ENCODE data around the gene ANK3.

ANK3 gene

GRCh38 chr10:60341969-60342368 lies 47.7 kb downstream of the ANK3 start:
- no peak for DNase-seq (ENCODE audit: low spot score)

- no peak for DNase-seq (ENCODE audit: low spot score)
Measured at GRCh38 chr10:60340973-60341372, 48.7 kb downstream of the ANK3 start.

- no peak for DNase-seq (ENCODE audit: low spot score)
Measured at GRCh38 chr10:60339757-60340156, 49.9 kb downstream of the ANK3 start.

GRCh38 chr10:60338786-60339185 lies 50.9 kb downstream of the ANK3 start:
- DNase-seq (ENCODE audit: low spot score), result no peak

GRCh38 chr10:60338002-60338564 lies 51.6 kb downstream of the ANK3 start:
- no peak for DNase-seq (ENCODE audit: low spot score)

GRCh38 chr10:60336901-60337630 lies 52.6 kb downstream of the ANK3 start:
- DNase-seq (ENCODE audit: low spot score), result no peak

GRCh38 chr10:60335708-60336107 lies 54.0 kb downstream of the ANK3 start:
- no peak for DNase-seq (ENCODE audit: low spot score)

GRCh38 chr10:60334991-60335390 lies 54.7 kb downstream of the ANK3 start:
- no peak for DNase-seq (ENCODE audit: low spot score)

- no peak for DNase-seq (ENCODE audit: low spot score)
Measured at GRCh38 chr10:60332371-60332770, 57.3 kb downstream of the ANK3 start.

GRCh38 chr10:60331886-60332285 lies 57.8 kb downstream of the ANK3 start:
- no peak for DNase-seq (ENCODE audit: low spot score)

- no peak for DNase-seq (ENCODE audit: low spot score)
Measured at GRCh38 chr10:60323162-60323561, 66.5 kb downstream of the ANK3 start.

- no peak for DNase-seq (ENCODE audit: low spot score)
Measured at GRCh38 chr10:60320666-60321065, 69.0 kb downstream of the ANK3 start.

- no peak for DNase-seq (ENCODE audit: low spot score)
Measured at GRCh38 chr10:60316029-60316428, 73.6 kb downstream of the ANK3 start.

GRCh38 chr10:60315311-60315710 lies 74.4 kb downstream of the ANK3 start:
- no peak for DNase-seq (ENCODE audit: low spot score)

GRCh38 chr10:60314069-60314940 lies 75.4 kb downstream of the ANK3 start:
- no peak for DNase-seq (ENCODE audit: low spot score)

- DNase-seq (ENCODE audit: low spot score), result no peak
Measured at GRCh38 chr10:60313589-60313952, 76.1 kb downstream of the ANK3 start.

- DNase-seq (ENCODE audit: low spot score), result no peak
Measured at GRCh38 chr10:60312818-60313588, 76.7 kb downstream of the ANK3 start.

- DNase-seq (ENCODE audit: low spot score), result no peak
Measured at GRCh38 chr10:60311821-60312220, 77.9 kb downstream of the ANK3 start.

- no peak for DNase-seq (ENCODE audit: low spot score)
Measured at GRCh38 chr10:60310740-60311139, 78.9 kb downstream of the ANK3 start.

- no peak for DNase-seq (ENCODE audit: low spot score)
Measured at GRCh38 chr10:60309891-60310290, 79.8 kb downstream of the ANK3 start.

- DNase-seq (ENCODE audit: low spot score), result no peak
Measured at GRCh38 chr10:60309371-60309770, 80.3 kb downstream of the ANK3 start.

- no peak for DNase-seq (ENCODE audit: low spot score)
Measured at GRCh38 chr10:60305380-60305892, 84.2 kb downstream of the ANK3 start.
